HepG2 (cell line): Measurements from ENCODE around the gene LATS2. TPM values are rescaled to one million over a fixed set of nuclear protein-coding genes. Genes with fewer than 3 reads are reported as not detected.

Experiments
- ATAC-seq: fragments of 200-7000 bp; cut with Tn5 transposase; 3 replicates; pipeline ENCODE4 v1.9.1; 2020; ENCODE audit warnings: mild to moderate bottlenecking, moderate library complexity
- BruUV-seq: library from RNA; stranded (reverse); fragments of 400-500 nt; replicated peaks from 2 replicates; lab custom pipeline; 2021; lab: Mats Ljungman, UMichigan
- CTCF ChIA-PET: fragments of 300-600 bp; formaldehyde crosslinking; extraction: SDS; loops from one replicate; lab custom pipeline; 2021; ENCODE audit warnings: low total read pairs, inconsistent platforms, low intra/inter-chr PET ratio; lab: Yijun Ruan, JAX
- POLR2A ChIA-PET: fragments of 350-600 bp; sonication (Branson Sonifier 250); formaldehyde crosslinking; loops from one replicate; lab custom pipeline; 2020; ENCODE audit warnings: antibody characterized with exemption, inconsistent platforms; lab: Yijun Ruan, JAX
- DNase-seq: peaks from one replicate; pipeline ENCODE4 v3.0.0-alpha.2; 2015; ENCODE audit warnings: low spot score
- FAIRE-seq: peaks from 3 replicates; lab custom pipeline; 2011; peaks lifted over from hg19 to GRCh38; lab: Jason Lieb, UNC
- H2AFZ ChIP-seq: one replicate; pipeline ENCODE4 v1.6.1; 2011; ENCODE audit warnings: low read length, inconsistent platforms
- H3K27ac ChIP-seq: fragments of 300-600 bp; 3 replicates; pipeline ENCODE4 v1.8.0; 2011; ENCODE audit warnings: mixed run types, mild to moderate bottlenecking, mixed read lengths, low read length, inconsistent platforms; ENCODE audit not compliant: insufficient read depth; ENCODE audit errors: extremely low read length
- H3K27me3 ChIP-seq, 2 experiments: fragments of 200-600 bp in 1 of 2; 2 replicates in 1 of 2; 3 replicates in 1 of 2; pipeline versions ENCODE4 v1.6.0 to v1.8.0; 2011; ENCODE audit warnings: low read length in 2 of 2, mild to moderate bottlenecking in 2 of 2, moderate library complexity in 2 of 2, inconsistent platforms in 1 of 2; ENCODE audit not compliant: insufficient read depth in 2 of 2, control insufficient read depth in 1 of 2
- H3K36me3 ChIP-seq, 2 experiments: fragments of 200-600 bp in 1 of 2; replicated peaks in 1 of 2; 2 replicates in 1 of 2; 3 replicates in 1 of 2; pipeline versions ENCODE4 v1.5.1 to v1.8.0; 2011; ENCODE audit warnings: low read length in 2 of 2, inconsistent platforms in 1 of 2; ENCODE audit not compliant: insufficient read depth in 2 of 2, control insufficient read depth in 1 of 2
- H3K4me1 ChIP-seq: 2 replicates; pipeline ENCODE4 v1.5.1; 2012; ENCODE audit warnings: low read length, inconsistent platforms; ENCODE audit not compliant: insufficient read depth
- H3K4me2 ChIP-seq: 2 replicates; pipeline ENCODE4 v1.6.0; 2011; ENCODE audit warnings: low read depth, low read length, inconsistent platforms
- H3K4me3 ChIP-seq, 3 experiments: fragments of 200-600 bp in 1 of 3; sonication (generic), shearing (Covaris generic) in 1 of 3; replicated peaks in 1 of 3; 2 replicates each; pipeline ENCODE4 v1.5.1; 2011 to 2016; ENCODE audit warnings: low read length in 3 of 3, inconsistent platforms in 2 of 3, low read depth in 2 of 3, mild to moderate bottlenecking in 2 of 3, control low read depth in 1 of 3, mixed read lengths in 1 of 3; ENCODE audit not compliant: insufficient read depth in 1 of 3
- H3K79me2 ChIP-seq: one replicate; pipeline ENCODE4 v1.6.1; 2011; ENCODE audit warnings: low read length, inconsistent platforms; ENCODE audit not compliant: insufficient read depth
- H3K9ac ChIP-seq: 2 replicates; pipeline ENCODE4 v1.6.0; 2011; ENCODE audit warnings: mild to moderate bottlenecking, low read depth, low read length, inconsistent platforms; ENCODE audit not compliant: insufficient read depth
- H3K9me3 ChIP-seq: 2 replicates; pipeline ENCODE4 v1.5.1; 2012; ENCODE audit warnings: mild to moderate bottlenecking, low read length
- H4K20me1 ChIP-seq: 2 replicates; pipeline ENCODE4 v1.6.0; 2011; ENCODE audit warnings: inconsistent platforms, mild to moderate bottlenecking, low read length, moderate library complexity; ENCODE audit not compliant: insufficient read depth
- ASH2L ChIP-seq: fragments of 300-600, 200-600 bp; sonication (generic); IDR thresholded peaks from 2 replicates; pipeline ENCODE4 v1.7.0; 2017; ENCODE audit warnings: low read depth, mild to moderate bottlenecking, moderate library complexity, mixed read lengths, low read length; ENCODE audit not compliant: insufficient read length
- DNMT3B ChIP-seq: conservative IDR thresholded peaks from 2 replicates; pipeline ENCODE4 v1.6.1; 2016; ENCODE audit warnings: missing biosample characterization, control low read depth
- ESRRA ChIP-seq: sonication (generic); formaldehyde crosslinking; IDR thresholded peaks from 2 replicates; pipeline ENCODE4 v1.5.1; 2020; ENCODE audit warnings: mild to moderate bottlenecking, low read depth, missing genetic modification reagents
- FOSL1 ChIP-seq: sonication (generic); formaldehyde crosslinking; IDR thresholded peaks from 2 replicates; pipeline ENCODE4 v1.9.0; 2021; ENCODE audit warnings: missing genetic modification reagents, borderline replicate concordance
- HDAC2 ChIP-seq: sonication (generic); formaldehyde crosslinking; IDR thresholded peaks from 2 replicates; pipeline ENCODE4 v1.4.0; 2020; ENCODE audit warnings: missing genetic modification reagents
- IRF2 ChIP-seq: IDR thresholded peaks from 2 replicates; pipeline ENCODE4 v1.6.1; 2018; ENCODE audit warnings: missing genetic modification reagents, missing compliant biosample characterization
- MATR3 ChIP-seq: sonication (generic); formaldehyde crosslinking; IDR thresholded peaks from 2 replicates; pipeline ENCODE4 v1.4.0; 2020; ENCODE audit warnings: missing genetic modification reagents
- SUZ12 ChIP-seq: fragments of 150-350 bp; IDR thresholded peaks from 2 replicates; pipeline ENCODE4 v1.6.1; 2014; ENCODE audit warnings: low read depth, low read length
- ZEB1 ChIP-seq: IDR thresholded peaks from 2 replicates; pipeline ENCODE4 v1.6.1; 2012; ENCODE audit warnings: mild to moderate bottlenecking, low read depth, inconsistent platforms; ENCODE audit not compliant: insufficient replicate concordance
- ZNF367 ChIP-seq: sonication (generic); formaldehyde crosslinking; IDR thresholded peaks from 2 replicates; pipeline ENCODE4 v1.4.0; 2020; ENCODE audit warnings: missing genetic modification reagents, borderline replicate concordance
- ZNF850 ChIP-seq: sonication (generic); formaldehyde crosslinking; conservative IDR thresholded peaks from 2 replicates; pipeline ENCODE4 v1.9.0; 2021; ENCODE audit warnings: mild to moderate bottlenecking, missing genetic modification reagents
- WGBS: methylation state at CpG from one replicate; pipeline ENCODE4 v1.1.6; 2017; ENCODE audit warnings: low lambda C conversion rate; 5-methylcytosine and 5-hydroxymethylcytosine counted together
- in situ Hi-C: cut with HindIII; loops from 2 replicates; pipeline ENCODE4 v1.10.0; 2017; ENCODE audit warnings: low pct_unique_long_range_greater_than_20kb; ENCODE audit not compliant: extremely low pct_ligation_motif_present
- intact Hi-C: fragments of 100-400 bp; cut with micrococcal nuclease; formaldehyde crosslinking; loops from one replicate; pipeline ENCODE4 v1.10.0; 2022; ENCODE audit not compliant: unreplicated experiment
- polyA plus RNA-seq, 8 experiments: library from polyadenylated mRNA; depleted of rRNA in 3 of 8; stranded (reverse) in 7 of 8; unstranded in 1 of 8; fragments of >200 nt; fragmentation: Illumina TruSeq in 4 of 8; extraction: Trizol in 4 of 8; gene quantifications; 2 replicates each; pipeline versions ENCODE4 v1.2.1 to v1.2.3, GENCODE V29; 2011 to 2016; ENCODE audit warnings: low read depth in 4 of 8, missing spikeins in 1 of 8, mixed read lengths in 1 of 8; ENCODE audit not compliant: insufficient read depth in 1 of 8
- total RNA-seq, 5 experiments: library from RNA; depleted of rRNA; stranded (reverse); fragments of >200 nt; fragmentation: Illumina TruSeq; extraction: Trizol; gene quantifications; 2 replicates each; pipeline ENCODE4 v1.2.3, GENCODE V29; 2016; ENCODE audit warnings: low read depth in 1 of 5
- TF ChIP-seq, protein P1 (sequence below): sonication (generic); formaldehyde crosslinking; IDR thresholded peaks from 2 replicates; pipeline ENCODE4 v1.8.0; 2022; ENCODE audit warnings: mild to moderate bottlenecking, missing genetic modification reagents, moderate library complexity
- TF ChIP-seq, protein P2 (sequence below): sonication (generic); formaldehyde crosslinking; IDR thresholded peaks from 2 replicates; pipeline ENCODE4 v1.4.0; 2020; ENCODE audit warnings: mild to moderate bottlenecking, missing genetic modification reagents

The LATS2 gene
- total and polyA plus RNA-seq, 2 of the 13 experiments (the other 11 are each of a cell fraction or from before 2014, with no cell fraction given) = 7.3 to 8.5 TPM

DNA sequence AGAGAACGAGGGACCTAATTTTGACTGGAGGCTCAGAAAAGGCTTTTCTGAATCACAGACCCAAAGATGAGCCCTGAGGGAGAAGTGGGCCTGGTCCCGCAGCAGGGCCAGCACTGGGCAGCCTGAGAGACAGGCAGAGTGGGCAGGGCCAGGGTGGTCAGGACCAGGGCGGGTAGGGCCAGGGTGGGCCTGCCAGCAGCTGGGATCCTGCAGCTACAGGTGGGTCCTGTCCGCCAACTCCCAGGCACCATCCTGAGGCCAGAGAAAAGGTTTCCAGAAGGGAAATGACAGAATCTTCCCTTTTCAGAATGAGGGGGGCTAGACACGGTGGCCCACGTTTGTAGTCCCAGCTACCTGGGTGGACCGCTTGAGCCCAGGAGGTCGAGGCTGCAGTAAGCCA lies 23.7 kb downstream of the LATS2 start (continued):
- no peak for TF ChIP-seq DNMT3B

DNA sequence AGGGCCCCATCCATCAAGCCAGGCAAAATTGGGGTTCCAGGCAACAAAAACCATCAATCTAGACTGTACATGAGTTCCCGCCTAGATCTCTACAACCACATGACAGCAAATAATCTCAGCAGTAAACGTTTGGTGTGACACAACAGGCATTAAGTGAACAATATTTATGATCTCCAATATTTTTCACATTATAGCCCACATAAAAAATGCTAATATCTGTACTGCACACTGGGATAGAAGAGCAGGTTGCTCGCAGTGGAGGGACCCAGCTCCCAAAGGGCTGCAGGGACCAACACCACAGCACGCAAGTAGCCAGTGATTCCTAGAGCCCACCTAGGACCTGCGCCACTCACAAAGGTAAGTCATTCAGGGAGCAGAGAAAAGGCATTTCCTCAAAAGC lies 25.9 kb downstream of the LATS2 start:
- Histone ChIP-seq H3K79me2 (peaks cover 83% of the 10 kb centered on the region), H3K9me3 (no peaks in the 10 kb centered on the region), H3K27me3 (no peaks in the 10 kb centered on the region), H3K4me3 (no peak overlapping the region), H2AFZ (no peak overlapping the region), H3K36me3 (peaks cover 3 to 21% of the 10 kb centered on the region in 2 experiments; a peak in 4 of 5 replicates), H3K9ac (no peak overlapping the region), H3K4me2 (no peak overlapping the region), H3K4me1 (peaks cover 21% of the 10 kb centered on the region), H3K27ac (no peak overlapping the region), H4K20me1 (peaks cover 27% of the 10 kb centered on the region)
- ATAC-seq (no peak), FAIRE-seq (no peak), DNase-seq (no peak)
- intact Hi-C loops = no loop called here
- no TSS peak for BruUV-seq
- TF ChIP-seq, protein P1, sequence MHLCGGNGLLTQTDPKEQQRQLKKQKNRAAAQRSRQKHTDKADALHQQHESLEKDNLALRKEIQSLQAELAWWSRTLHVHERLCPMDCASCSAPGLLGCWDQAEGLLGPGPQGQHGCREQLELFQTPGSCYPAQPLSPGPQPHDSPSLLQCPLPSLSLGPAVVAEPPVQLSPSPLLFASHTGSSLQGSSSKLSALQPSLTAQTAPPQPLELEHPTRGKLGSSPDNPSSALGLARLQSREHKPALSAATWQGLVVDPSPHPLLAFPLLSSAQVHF = no peak
- TF ChIP-seq HDAC2 (CRISPR knock-in tag) = no peak
- no peak for TF ChIP-seq SUZ12
- no peak for TF ChIP-seq MATR3
- TF ChIP-seq ESRRA = no peak
- TF ChIP-seq, protein P2, sequence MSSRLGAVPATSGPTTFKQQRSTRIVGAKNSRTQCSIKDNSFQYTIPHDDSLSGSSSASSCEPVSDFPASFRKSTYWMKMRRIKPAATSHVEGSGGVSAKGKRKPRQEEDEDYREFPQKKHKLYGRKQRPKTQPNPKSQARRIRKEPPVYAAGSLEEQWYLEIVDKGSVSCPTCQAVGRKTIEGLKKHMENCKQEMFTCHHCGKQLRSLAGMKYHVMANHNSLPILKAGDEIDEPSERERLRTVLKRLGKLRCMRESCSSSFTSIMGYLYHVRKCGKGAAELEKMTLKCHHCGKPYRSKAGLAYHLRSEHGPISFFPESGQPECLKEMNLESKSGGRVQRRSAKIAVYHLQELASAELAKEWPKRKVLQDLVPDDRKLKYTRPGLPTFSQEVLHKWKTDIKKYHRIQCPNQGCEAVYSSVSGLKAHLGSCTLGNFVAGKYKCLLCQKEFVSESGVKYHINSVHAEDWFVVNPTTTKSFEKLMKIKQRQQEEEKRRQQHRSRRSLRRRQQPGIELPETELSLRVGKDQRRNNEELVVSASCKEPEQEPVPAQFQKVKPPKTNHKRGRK (CRISPR knock-in tag) = no peak
- TF ChIP-seq ASH2L = no peak
- TF ChIP-seq FOSL1 (CRISPR knock-in tag) = no peak
- TF ChIP-seq IRF2 (CRISPR knock-in tag) = no peak
- TF ChIP-seq ZEB1 = no peak
- TF ChIP-seq ZNF850 (CRISPR knock-in tag) = no peak
- no peak for TF ChIP-seq ZNF367 (CRISPR knock-in tag)
- 88% methylated on average over 5 of the region's 5 CpGs for WGBS
- in situ Hi-C loops = no loop called here
- ChIA-PET CTCF (no interaction called here), POLR2A (no interaction called here)
